WI38 (cell line): ENCODE results near the gene OSBP2.

Experiments used
- H3K4me3 ChIP-seq: 2 replicates; pipeline ENCODE4 v1.5.1; 2011; ENCODE audit warnings: low read depth, mild to moderate bottlenecking, control low read depth, low read length
- TF ChIP-seq, protein P1 (sequence below): IDR thresholded peaks from 2 replicates; pipeline ENCODE4 v1.5.1; 2012; ENCODE audit warnings: low read depth, mild to moderate bottlenecking, control low read depth, low read length

The OSBP2 gene

DNA sequence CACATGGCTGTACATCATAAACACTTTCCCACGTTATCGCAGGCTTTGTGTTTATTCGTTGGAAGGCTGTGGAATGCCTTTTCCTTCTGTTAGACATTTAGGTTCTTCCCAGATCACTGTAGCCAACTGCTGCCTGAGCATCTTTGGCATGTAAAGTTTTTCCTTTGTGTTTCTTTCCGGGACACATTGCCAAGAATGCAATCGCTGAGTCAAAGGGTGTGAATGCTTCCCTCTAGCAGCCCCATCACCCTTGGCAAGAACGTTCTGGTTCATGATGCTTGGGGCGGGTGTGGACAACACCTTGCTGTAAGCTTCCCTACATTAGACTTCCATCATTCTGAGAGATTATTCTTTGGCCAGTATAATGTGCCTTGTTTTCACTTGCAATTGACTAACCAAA is 136.2 kb downstream of the OSBP2 start:
- H3K4me3 ChIP-seq: no peak overlapping the region
- TF ChIP-seq, protein P1, sequence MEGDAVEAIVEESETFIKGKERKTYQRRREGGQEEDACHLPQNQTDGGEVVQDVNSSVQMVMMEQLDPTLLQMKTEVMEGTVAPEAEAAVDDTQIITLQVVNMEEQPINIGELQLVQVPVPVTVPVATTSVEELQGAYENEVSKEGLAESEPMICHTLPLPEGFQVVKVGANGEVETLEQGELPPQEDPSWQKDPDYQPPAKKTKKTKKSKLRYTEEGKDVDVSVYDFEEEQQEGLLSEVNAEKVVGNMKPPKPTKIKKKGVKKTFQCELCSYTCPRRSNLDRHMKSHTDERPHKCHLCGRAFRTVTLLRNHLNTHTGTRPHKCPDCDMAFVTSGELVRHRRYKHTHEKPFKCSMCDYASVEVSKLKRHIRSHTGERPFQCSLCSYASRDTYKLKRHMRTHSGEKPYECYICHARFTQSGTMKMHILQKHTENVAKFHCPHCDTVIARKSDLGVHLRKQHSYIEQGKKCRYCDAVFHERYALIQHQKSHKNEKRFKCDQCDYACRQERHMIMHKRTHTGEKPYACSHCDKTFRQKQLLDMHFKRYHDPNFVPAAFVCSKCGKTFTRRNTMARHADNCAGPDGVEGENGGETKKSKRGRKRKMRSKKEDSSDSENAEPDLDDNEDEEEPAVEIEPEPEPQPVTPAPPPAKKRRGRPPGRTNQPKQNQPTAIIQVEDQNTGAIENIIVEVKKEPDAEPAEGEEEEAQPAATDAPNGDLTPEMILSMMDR: no peak

DNA sequence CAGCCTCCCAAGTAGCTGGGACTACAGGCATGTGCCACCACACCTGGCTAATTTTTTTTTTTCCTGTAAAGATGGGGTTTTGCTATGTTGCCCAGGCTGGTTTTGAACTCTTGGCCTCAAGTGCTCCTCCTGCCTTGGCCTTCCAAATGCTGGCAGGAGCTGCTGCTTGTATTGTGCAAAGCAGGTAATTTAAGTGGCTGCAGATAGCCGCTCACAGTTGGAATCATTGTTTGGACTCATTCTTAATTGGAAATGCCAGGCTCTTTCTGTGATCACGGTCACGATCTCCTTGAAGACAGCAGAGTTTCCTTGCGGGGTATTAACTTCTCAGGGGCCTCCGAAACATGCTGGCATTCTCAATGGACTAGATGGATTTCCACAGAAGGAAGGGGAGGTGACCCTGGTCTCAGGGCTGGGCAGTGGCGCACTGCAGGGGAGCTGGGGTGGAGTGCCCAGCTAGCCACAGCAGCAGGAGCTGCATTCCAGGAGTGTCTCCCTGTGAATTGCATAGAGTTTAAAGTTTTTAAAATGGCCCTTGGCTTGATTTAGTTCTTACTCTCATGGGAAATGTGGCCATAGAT is 137.8 kb downstream of the OSBP2 start:
- TF ChIP-seq, protein P1: no peak

DNA sequence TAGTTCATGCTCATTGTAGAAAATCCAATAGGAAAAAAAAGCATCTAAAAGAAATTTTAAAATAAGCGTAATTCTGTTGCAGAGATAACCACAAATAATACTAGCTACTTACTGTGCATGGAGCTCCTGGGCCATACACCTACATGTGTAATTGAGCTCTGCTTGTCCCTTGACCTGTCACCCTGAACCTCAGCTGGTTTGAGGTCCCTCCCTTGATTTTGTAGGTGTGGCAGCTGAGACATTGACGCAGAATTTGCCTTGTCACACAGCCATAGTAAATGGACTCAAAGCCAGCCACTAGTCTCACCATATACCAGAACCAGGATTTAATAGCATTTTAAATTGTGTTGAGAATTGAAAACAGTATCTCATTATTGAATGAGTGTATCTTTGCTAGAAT is 138.6 kb downstream of the OSBP2 start:
- TF ChIP-seq, protein P1: no peak
- H3K4me3 ChIP-seq: no peak overlapping the region

More for the DNA sequence above, 137.8 kb downstream of the OSBP2 start:
- no peak overlapping the region for H3K4me3 ChIP-seq

GRCh38 chr22:30837531-30837930 is 142.9 kb downstream of the OSBP2 start:
- H3K4me3 ChIP-seq: no peak overlapping the region
- TF ChIP-seq, protein P1: no peak

DNA sequence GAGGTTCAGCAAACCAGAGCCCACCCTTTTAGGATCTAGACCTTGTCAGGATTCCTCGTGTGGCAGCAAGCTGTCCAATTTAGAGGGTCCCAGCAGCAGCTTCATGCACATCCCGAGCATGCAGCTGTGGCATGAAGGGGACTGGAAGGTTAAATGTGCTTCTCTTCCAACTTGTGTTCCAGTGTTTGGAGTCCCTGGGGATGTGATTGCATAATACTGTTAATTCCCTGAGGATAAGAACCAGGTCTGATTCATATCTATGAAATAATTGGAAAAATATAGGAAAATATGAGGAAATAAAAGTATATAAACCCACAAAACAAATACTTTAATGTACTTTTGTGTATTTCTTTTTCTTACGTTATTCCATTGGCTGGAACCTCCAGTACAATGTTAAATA is 143.4 kb downstream of the OSBP2 start:
- TF ChIP-seq, protein P1: no peak
- no peak overlapping the region for H3K4me3 ChIP-seq

DNA sequence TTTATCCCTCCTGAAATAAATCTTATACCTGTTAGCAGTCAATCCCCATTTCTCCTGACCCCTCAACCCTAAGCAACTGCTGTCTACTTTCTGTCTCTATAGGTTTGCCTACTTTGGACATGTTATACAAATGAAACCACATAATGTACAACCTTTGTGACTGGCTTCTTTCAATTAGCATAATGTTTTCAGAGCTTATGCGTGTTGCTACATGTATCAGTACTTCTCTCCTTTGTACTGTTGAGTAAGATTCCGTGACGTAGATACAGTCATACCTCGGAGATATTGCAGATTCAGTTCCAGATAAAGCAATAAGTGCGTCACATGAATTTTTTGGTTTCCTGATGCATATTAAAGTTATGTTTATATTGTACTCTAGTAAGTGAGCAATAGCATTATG is 146.6 kb downstream of the OSBP2 start:
- TF ChIP-seq, protein P1: no peak
- no peak overlapping the region for H3K4me3 ChIP-seq

DNA sequence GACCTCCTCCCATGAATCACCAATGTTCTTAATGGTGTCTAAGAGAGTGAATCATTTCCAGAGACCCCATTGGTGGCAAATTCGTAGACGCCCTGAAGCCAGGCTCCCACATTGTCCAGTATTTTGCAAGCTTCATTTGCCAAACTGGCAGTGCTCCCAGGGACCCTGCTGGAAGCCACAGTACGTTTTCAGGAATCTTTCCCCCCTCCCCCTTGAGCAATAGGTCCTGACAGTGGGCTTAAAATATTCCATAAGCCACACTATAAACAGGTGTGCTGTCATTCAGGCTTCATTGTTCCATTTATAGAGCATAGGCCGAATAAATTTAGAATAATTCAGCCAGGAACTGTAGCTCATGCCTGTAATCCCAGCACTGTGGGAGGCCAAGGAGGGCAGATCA is 148.6 kb downstream of the OSBP2 start:
- TF ChIP-seq, protein P1: no peak
- H3K4me3 ChIP-seq: no peak overlapping the region
